GM18951 (cell line): ENCODE data around the gene PSMB7.

Experiments used
- POLR2A ChIP-seq: IDR thresholded peaks from 4 replicates; pipeline ENCODE4 v1.6.1; 2011; ENCODE audit warnings: mild to moderate bottlenecking; ENCODE audit not compliant: insufficient read length, insufficient read depth; ENCODE audit errors: extremely low read depth
- in situ Hi-C: fragments of 300-500 bp; cut with MboI; formaldehyde crosslinking; loops from one replicate; pipeline ENCODE4 v1.12.0; 2022; ENCODE audit warnings: low sequenced_read_pairs, mixed read lengths, inconsistent platforms; ENCODE audit not compliant: unreplicated experiment

Gene PSMB7

DNA sequence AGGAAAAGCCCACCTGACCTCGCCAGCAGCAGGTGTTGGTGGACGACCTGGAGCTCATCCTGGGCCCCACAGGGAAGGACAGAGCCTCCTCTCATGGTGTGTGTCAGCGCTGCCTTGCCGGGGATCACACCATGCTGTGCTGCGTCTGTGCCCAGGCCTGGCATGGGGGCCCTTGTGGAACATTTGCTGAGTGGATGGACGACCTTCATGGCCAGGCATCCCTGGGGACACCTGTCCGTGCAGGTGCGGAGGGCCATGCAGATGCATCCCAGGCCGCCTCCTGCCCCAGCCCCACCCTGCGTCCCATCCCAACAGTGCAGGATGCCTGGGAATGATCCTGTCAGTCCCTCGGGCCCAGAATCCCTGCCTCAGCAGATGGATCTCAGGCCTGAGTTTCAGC is 83.7 kb downstream of the PSMB7 start:
- in situ Hi-C loops = no loop called here
- TF ChIP-seq POLR2A = no peak

DNA sequence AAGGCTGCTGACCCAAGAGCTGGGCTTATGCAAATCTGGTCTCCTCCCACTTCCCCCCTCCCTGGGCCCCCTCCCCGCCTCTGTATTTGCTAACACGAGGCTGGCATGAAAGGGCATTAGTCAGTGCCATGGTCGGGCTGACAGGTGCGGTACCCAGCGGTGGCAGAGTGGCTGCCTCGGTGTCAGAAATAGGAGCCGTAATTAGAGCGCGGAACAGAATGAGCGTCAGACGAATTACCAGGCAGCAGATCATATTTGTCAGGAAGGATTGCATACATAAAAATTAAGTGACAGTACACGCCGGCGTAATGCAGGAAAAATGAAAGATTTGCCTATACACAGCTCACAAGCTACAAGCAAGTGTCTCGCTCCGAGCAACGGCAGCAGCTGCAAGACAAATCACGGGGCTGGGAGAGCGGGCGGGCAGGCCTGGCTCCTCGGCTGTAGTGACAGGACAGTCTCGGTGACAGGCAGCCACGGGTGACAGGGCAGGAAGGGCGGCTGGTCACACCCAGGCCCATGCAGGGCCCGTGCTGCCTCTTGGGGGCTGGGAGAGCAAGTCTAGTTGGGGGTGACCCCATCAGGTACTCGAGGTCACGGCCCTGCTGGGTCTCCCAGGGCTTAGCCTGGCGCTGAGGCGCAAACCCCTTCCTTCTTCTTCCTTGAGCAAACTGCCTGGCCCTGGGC is 85.1 kb downstream of the PSMB7 start:
- TF ChIP-seq POLR2A = no peak
- in situ Hi-C loops = no loop called here

DNA sequence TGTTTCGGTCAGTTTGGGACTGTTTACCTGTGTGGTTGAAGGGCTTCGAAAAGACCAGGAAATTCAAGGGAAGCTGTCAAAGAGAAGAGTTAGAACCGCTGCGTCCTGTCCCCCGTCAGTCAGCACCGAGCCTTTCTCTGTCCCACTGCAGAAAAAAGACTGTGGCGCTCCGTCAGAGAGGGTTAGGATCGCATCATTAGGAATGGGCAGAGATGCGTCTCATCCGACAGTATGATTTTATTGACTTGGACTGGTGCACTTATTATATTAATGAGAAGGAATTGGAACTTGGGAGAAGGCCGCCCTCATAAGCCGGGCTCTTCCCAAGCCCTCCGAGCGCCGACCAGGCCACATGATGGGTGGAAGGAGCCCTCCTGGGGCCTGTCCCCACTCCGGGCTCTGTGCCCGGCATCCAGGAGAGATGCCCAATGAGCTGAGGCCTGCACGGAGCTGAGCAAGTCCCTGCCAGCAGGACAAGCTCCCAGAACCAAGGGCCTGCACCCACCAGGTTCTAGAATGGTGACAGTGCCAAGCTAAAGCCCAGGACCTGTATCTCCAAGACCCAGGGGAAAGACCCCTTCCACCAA is 85.9 kb downstream of the PSMB7 start:
- in situ Hi-C loops = no loop called here
- no peak for TF ChIP-seq POLR2A

DNA sequence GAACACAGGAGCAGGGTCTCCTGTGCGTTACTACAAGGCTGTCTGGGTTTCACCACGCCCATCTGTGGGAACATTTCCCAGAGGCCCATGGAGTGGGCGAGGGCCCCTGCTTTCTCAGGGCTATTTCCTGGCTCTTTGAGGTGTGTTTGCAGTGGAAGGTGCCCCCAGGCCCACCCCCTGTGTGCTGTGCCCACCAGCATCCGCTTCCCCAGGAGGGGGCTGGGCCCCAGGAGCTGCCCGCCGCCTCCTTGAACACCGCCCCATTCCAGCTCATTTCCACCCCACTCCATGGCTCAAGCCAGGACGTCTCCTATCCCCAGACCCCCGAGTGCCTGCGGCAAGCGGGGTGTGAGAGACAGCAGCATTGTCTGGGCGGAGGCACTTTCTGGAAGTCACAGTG is 87.0 kb downstream of the PSMB7 start:
- in situ Hi-C loops = no loop called here
- TF ChIP-seq POLR2A = no peak

DNA sequence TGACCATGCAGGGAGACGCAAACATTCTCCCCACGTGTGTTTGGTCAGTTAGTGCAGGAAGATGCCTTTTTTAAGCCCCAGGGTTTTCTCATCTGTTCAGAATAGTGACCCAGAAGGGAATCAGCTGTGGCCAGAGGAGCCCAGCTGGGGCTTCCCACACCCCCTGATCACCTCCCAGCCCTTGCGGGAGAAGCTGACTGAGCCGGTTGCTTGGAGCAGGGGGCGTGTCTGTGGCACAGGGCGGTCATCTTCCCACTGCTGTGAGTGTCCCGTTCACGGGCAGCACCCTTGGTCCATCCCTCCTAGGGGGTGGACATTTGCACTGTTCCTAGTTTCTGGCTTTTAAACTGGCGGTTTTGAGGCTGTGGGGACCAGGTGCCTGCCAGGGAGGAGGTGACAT is 87.8 kb downstream of the PSMB7 start:
- no peak for TF ChIP-seq POLR2A
- in situ Hi-C loops = no loop called here

DNA sequence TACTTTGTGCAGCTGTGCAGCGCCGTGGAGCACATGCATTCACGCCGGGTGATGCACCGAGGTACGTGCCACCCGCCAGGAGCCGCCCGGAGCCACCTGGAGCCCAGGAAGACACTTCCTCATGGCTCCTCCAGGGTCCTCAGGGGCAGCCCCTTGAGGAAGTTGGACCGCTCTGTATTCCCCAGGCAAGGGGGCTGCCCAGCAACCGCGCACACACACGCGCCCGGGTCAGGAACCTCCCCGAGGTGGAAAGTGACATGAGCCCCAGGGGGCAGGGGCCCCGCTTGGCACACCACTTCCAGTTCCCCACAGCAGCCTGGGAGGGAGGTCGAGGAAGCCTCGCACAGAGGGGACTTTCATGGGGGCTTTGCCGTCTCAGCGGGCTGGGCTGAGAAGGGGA is 88.9 kb downstream of the PSMB7 start:
- TF ChIP-seq POLR2A = no peak
- in situ Hi-C loops = no loop called here

DNA sequence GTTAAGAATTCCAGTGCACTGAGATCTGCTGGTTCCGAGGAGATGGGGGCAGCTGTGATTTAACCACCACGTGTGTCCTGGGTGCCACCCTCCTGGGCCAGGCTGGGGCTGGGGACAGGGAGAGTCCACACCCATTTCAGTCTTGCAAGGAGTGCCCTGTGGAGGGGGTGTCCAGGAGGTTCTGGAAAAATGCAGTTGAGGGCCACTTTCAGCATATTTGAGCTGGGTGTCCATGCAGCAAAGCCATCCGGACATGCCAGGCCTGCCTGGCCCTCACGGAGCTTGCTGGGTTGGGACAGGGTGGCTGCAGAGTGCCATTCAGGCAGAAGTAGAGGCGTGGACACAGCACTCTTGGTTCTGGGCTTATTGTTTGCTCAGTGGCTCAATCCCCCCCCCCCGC is 89.4 kb downstream of the PSMB7 start:
- in situ Hi-C loops = no loop called here
- no peak for TF ChIP-seq POLR2A

DNA sequence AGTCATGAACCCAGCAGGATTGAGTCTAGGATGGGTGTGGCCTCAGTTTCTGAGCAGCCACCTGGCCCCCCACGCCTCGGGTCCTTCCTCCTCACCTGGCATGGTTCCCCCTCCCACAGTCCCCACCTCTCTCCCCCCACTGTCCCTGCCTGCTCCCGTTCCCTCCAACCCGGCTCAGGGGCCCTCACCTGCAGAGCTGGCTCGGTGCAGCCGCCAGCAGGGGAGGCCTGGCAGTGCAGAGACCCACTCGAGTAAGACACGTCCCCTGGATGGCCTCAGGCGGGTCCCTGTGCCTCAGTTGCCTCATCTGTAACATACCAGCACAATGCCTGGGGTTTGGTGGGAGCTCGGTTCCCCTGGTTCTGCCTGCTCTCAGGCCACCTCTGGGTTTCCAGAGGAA is 91.3 kb downstream of the PSMB7 start:
- in situ Hi-C loops = loop anchor here (5.0 to 25.0 kb wide), 2 partner anchors 207 to 912 kb away; no protein-coding TSS in a partner anchor

DNA sequence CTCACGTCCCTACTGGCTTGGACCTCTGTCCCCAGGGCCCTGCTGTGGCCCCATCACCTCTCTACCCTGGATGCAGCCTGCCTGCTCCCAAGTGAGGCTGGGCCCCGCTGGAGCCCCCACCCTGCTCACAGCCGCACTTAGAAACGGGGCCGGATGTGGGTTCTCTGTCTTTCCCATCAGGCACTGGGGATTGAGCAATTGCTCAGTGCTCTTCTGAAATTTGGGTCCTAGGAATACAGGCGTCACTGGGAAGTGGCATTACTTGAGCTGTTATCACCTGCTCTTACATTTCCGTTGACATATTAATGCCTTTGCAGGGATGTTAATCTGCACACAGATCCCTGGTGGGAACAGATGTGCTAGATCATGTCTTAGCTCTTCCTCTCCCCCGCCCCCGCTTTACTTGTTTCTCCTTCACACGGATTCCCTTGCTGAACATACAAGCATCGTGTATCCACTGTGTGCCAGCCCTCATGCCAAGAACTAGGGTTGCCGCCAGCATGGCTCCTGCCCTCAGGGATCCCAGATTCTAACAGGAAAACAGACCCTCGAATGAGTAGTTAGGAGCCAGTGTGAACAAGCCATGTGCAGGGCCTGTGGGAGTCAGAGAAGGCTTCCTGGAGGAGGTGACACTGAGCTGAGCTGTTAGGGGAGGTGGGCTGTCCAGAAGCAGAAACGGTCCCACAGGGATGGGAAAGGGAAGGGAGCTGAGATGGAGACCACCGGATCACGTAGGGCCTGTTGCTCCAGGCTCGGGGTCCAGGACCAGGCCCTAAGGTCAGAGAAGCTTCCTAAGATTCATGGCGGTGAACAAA is 92.4 kb downstream of the PSMB7 start:
- in situ Hi-C loops = loop anchor here (5.0 to 25.0 kb wide), 2 partner anchors 206 to 911 kb away; no protein-coding TSS in a partner anchor
- no peak for TF ChIP-seq POLR2A

More for the DNA sequence above, 91.3 kb downstream of the PSMB7 start:
- TF ChIP-seq POLR2A = no peak

DNA sequence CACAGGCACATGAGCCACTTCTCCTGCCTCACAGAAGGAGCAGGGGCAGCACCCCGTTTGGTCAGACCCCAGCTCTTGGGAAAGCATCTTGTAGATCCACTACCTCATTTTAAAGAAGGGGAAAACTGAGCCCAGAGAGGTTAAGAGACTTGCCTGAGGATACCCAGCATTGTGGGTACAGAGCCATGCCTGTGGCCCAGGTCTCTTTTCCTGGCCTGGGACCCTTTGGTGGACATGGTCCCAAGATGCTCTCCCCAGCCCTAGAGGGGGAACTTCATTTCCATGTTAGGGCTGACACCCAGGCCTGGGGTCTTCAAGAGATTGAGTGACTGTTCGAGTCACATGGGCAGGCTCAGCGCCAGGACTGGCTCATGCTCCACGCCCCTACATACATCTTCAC is 93.3 kb downstream of the PSMB7 start:
- TF ChIP-seq POLR2A = no peak
- in situ Hi-C loops = loop anchor here (5.0 to 25.0 kb wide), 2 partner anchors 205 to 910 kb away; no protein-coding TSS in a partner anchor

DNA sequence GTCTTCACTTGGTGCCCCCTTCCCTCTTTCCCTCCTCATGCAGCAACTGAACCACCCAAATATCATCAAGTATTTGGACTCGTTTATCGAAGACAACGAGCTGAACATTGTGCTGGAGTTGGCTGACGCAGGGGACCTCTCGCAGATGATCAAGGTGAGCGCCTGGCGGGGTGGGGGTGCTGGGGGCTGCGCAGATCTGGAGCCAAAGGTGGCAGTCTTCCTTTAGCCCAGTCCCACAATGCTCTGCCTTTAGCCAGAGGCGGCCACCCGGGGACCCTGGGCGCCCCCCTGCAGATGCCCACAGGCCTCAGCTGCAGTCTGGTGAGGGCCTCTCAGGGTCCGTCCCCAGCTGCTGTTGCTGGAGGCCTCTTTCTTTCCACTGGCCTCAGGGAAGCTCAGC is 93.8 kb downstream of the PSMB7 start:
- TF ChIP-seq POLR2A = no peak
- in situ Hi-C loops = loop anchor here (5.0 to 25.0 kb wide), 2 partner anchors 204 to 909 kb away; no protein-coding TSS in a partner anchor

DNA sequence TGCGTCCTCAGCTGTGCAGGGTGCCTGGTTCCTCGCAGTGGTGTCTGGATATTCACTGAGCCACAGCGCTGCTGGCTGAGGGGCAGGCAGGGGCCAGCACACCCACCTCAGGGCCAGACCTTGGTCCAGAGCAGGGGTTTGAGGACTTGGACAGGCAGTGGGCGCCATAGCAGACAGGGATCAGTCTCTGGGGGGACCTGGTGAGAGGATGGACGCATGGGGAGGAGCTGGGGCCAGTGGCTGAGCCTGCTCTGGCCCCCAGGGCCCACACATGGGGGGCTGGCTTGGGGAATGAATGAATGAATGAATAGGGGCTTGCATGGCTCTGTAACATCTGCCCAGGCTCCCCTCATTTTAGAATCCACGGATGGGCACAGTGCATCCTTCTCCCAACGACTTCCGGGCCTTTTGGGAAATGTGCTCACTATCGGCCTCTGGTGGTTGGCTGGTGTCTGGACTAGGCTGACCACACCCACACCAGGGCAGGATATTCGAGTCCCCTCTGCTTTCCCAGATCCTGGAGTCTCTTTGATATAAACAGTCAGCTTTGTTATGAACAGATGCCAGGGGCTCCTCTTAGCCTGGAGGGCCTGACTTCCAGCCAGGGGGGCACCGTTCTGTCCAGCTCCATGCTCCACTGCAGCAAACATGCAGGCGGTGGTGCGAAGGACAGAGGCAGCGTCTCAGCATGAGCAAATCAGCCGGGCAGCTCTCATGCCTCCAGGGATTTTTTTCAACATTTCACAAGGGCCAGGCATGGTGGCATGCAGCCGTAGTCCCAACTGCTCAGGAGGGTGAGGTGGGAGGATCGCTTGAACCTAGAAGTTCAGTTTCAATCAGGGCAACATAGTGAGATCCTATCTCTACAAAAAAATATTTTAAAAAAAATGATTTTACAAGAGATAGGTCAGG is 94.9 kb downstream of the PSMB7 start:
- in situ Hi-C loops = loop anchor here (5.0 to 25.0 kb wide), 2 partner anchors 203 to 908 kb away; no protein-coding TSS in a partner anchor
- TF ChIP-seq POLR2A = no peak
